Vagina (tissue), 2 donors: ENCODE results near the gene DOK6.

ENCODE experiments used
- POLR2A ChIP-seq, 2 donors: fragments of 450-650 bp; IDR thresholded peaks; one replicate each; pipeline ENCODE4 v1.6.1; 2017; ENCODE audit warnings: antibody characterized with exemption in 2 of 2, mild to moderate bottlenecking in 2 of 2, moderate library complexity in 2 of 2
- POLR2AphosphoS5 ChIP-seq, 2 donors: sonication (generic); formaldehyde crosslinking; IDR thresholded peaks; one replicate each; pipeline ENCODE4 v1.9.0; 2017; ENCODE audit warnings: antibody characterized with exemption in 2 of 2, mild to moderate bottlenecking in 2 of 2, low read depth in 1 of 2; ENCODE audit not compliant: insufficient read depth in 1 of 2
- TF ChIP-seq, protein P1 (sequence below), 3 experiments: fragments of 450-650 bp in 2 of 3; fragments of 200-600 bp in 1 of 3; sonication (generic) in 1 of 3; IDR thresholded peaks; one replicate each; pipeline ENCODE4 v1.5.1; 2017 to 2019; ENCODE audit warnings: antibody characterized with exemption in 3 of 3, mild to moderate bottlenecking in 2 of 3, moderate library complexity in 2 of 3

DNA sequence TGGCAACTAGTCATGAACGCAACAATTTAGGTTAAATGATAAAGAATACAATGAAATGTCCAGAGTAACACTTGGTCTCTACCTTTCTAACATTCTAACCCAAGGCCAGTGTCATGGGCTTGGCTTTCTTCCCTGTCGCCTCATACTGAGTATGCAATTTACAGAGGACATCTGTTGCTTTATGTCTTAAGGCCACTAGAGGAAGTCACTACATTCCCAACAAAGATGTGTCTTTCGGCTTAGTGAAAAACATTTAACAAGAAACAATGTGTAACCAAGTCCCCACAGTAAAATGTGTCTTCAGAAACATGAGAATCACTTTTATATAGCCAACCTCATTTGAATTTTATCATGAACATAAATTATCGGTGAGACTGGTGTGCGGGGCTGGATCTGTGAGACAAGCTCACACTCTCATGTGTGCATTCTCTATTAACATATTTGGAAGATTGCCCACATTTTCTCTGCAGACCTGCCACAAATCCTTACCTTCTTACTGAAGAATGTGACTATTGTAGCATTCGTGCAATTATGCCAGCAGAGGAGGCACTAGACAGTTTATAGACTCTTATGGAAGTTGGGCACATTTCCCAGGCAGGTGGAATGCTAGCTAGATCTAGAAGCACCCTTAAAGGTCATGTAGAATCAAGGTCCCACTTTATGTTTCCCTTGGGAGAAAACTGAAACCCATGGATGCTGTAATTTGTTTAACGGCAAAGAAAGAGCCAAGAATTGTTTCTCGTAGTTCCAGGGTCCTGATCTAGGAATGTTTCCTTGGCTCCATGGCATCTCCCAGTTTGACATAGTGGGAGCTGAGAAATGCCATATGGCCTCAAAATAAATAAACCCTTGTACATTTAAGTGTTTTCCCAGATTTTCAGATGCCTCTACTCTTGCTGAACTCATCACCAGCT lies 445.2 kb downstream of the DOK6 start:
- TF ChIP-seq, protein P1, sequence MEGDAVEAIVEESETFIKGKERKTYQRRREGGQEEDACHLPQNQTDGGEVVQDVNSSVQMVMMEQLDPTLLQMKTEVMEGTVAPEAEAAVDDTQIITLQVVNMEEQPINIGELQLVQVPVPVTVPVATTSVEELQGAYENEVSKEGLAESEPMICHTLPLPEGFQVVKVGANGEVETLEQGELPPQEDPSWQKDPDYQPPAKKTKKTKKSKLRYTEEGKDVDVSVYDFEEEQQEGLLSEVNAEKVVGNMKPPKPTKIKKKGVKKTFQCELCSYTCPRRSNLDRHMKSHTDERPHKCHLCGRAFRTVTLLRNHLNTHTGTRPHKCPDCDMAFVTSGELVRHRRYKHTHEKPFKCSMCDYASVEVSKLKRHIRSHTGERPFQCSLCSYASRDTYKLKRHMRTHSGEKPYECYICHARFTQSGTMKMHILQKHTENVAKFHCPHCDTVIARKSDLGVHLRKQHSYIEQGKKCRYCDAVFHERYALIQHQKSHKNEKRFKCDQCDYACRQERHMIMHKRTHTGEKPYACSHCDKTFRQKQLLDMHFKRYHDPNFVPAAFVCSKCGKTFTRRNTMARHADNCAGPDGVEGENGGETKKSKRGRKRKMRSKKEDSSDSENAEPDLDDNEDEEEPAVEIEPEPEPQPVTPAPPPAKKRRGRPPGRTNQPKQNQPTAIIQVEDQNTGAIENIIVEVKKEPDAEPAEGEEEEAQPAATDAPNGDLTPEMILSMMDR (IDR thresholded peaks at IDR 0.05): no peak
- TF ChIP-seq POLR2AphosphoS5 (IDR thresholded peaks at IDR 0.05; ENCODE audit: insufficient read depth in 1 of 2, low read depth in 1 of 2): no peak
- no peak for TF ChIP-seq POLR2A (IDR thresholded peaks at IDR 0.05)
